HepG2 (cell line): ENCODE measurements around the gene KLF15.

Source experiments
- CC2D1A ChIP-seq: sonication (generic); formaldehyde crosslinking; IDR thresholded peaks from 2 replicates; pipeline ENCODE4 v1.8.1; 2023; ENCODE audit warnings: mild to moderate bottlenecking, missing genetic modification reagents
- DPF2 ChIP-seq: sonication (generic); formaldehyde crosslinking; IDR thresholded peaks from 2 replicates; pipeline ENCODE4 v1.4.0; 2020; ENCODE audit warnings: mild to moderate bottlenecking, low read depth, missing genetic modification reagents, borderline replicate concordance
- ELK4 ChIP-seq: sonication (generic); formaldehyde crosslinking; IDR thresholded peaks from 2 replicates; pipeline ENCODE4 v1.9.0; 2021; ENCODE audit warnings: missing genetic modification reagents, borderline replicate concordance
- HBP1 ChIP-seq: IDR thresholded peaks from 2 replicates; pipeline ENCODE4 v1.6.1; 2016; ENCODE audit warnings: low read depth, control low read depth
- IKZF4 ChIP-seq: sonication (generic); formaldehyde crosslinking; IDR thresholded peaks from 2 replicates; pipeline ENCODE4 v1.5.1; 2020; ENCODE audit warnings: borderline replicate concordance, mild to moderate bottlenecking, low read depth, missing genetic modification reagents; ENCODE audit errors: not compliant biosample characterization
- JUND ChIP-seq: sonication (generic); formaldehyde crosslinking; IDR thresholded peaks from 2 replicates; pipeline ENCODE4 v1.8.0; 2022; ENCODE audit warnings: mild to moderate bottlenecking, missing genetic modification reagents
- RAD21 ChIP-seq: fragments of 450-650 bp; formaldehyde crosslinking; IDR thresholded peaks from 2 replicates; pipeline ENCODE4 v1.5.0; 2020; ENCODE audit warnings: mild to moderate bottlenecking
- TAF1 ChIP-seq: sonication (generic); formaldehyde crosslinking; IDR thresholded peaks from 2 replicates; pipeline ENCODE4 v1.4.0; 2020; ENCODE audit warnings: missing genetic modification reagents
- ZBTB34 ChIP-seq: sonication (generic); formaldehyde crosslinking; IDR thresholded peaks from 2 replicates; pipeline ENCODE4 v1.8.0; 2022; ENCODE audit warnings: mild to moderate bottlenecking, missing genetic modification reagents
- ZC3H13 ChIP-seq: sonication (generic); formaldehyde crosslinking; IDR thresholded peaks from 2 replicates; pipeline ENCODE4 v1.8.1; 2023; ENCODE audit warnings: mild to moderate bottlenecking, missing genetic modification reagents, moderate library complexity
- ZNF331 ChIP-seq: sonication (generic); formaldehyde crosslinking; IDR thresholded peaks from 2 replicates; pipeline ENCODE4 v1.4.0; 2020; ENCODE audit warnings: missing genetic modification reagents

- TF ChIP-seq ZC3H13 (CRISPR knock-in tag), result no peak
- TF ChIP-seq ZNF331, result no peak
- TF ChIP-seq CC2D1A (CRISPR knock-in tag), result no peak
- TF ChIP-seq IKZF4, result no peak
- no peak for TF ChIP-seq HBP1 (CRISPR knock-in tag)
- TF ChIP-seq TAF1, result no peak
- no peak for TF ChIP-seq DPF2 (CRISPR knock-in tag)
- no peak for TF ChIP-seq ELK4 (CRISPR knock-in tag)
- no peak for TF ChIP-seq ZBTB34
- TF ChIP-seq RAD21, result no peak
- TF ChIP-seq JUND, result no peak
These were observed 16.7 kb upstream of the KLF15 start for GRCh38 chr3:126373682-126374601.
